Activated CD4-positive, alpha-beta T cell treated with anti-CD3 and anti-CD28 coated beads for 4 hours (primary cell): ENCODE data around the gene PAX6.

Source experiments
- DNase-seq, 2 donors: peaks; one replicate each; pipeline ENCODE4 v3.0.0-alpha.2; 2020

PAX6 gene

DNA sequence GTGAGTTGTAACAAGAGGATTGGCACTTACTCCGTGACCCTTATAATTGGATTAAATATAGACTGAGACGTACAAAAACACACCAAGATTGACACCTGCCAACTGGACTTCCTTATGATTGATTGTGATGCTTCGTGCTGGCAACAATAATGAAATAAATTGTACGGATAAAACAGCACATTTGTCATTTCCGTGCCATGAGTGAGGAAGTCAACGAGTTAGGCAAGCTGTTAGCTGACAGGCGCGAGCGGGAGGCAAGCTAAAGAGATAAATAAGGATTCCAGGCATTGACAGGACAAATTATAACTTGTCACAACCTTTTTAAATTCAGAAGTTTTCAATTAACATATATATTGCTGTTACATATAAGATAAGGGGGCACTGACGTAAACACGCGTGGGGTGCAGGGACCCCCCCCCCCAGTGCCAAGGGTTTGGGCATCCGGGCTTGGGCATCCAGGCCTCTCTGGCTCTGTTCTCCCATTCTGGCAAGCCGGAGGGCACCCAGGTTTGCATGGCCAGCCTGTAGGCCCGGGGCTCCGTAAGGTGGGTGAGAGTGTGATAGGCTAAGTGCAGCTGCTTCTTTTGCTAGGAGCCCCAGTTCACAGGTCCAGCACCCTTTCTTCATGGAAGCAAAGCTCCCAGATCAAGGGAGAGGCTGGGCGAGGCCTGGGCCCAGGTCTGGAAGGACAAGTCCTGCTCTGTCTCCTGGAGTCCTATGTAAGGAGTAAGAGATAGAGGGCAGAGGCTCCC lies 11.2 kb upstream of the PAX6 start:
- no peak for DNase-seq

DNA sequence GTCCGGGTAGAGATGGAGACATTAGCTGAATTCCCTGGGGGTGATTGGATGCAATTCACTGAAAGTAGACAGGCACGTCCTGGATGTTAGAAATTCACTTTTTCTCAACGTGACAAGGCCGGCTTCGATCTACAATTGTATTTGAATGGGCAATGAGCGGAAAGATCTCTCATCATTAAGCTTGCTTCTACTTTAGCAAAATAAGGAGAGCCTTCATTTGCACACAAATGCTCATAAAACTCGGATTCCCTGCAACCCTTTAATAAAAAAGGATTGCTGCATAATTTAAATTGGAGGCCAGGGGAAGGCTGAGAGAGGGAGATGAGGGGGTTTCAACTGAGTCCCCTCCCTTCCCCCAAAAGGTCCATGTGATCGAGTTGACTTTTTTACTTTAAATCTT lies 10.6 kb upstream of the PAX6 start:
- DNase-seq, result no peak

DNA sequence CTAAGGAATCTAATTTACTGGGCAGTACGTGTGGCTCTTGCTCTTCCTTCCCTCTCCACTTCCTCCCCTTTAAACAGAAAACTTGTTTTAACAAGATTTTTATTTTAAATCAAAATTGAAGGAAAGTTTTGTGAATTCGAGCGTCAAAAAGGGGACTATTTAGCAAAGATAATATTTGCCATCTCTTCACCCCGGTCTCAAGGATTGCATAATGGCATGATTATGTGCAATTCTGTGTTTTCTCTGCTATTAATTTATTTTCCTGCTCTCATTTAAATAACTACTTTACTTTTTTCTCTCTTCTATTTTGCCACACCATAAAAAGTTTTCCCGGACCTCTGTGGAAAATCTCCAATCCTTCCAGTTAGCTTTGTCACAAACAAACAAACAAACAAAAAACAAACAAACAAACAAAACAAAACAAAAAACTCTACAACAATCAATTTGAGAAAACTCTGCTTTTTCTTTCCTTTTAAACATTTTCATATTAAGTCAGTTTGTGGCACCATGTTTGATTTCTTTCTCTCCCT lies 10.2 kb upstream of the PAX6 start:
- DNase-seq, result no peak

DNA sequence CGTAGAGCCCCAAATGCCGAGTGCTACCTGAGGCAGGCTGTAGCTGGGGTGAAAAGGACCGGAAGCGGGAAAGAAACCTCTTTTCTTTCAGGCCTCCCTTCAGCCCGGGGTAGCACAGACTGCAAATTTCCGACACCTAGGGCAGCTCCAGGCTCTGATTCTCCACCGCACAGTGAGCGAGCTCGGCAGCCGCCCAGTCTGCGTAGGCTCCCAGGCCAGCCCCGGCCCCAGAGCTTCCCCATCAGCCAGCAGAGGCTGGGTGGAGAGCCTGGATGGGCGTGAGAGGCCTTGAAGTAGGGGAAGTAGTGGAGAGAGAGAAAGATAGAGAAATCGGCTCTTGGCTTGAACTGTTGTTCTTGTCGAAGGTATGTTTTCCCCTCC lies 9.3 kb upstream of the PAX6 start:
- no peak for DNase-seq

DNA sequence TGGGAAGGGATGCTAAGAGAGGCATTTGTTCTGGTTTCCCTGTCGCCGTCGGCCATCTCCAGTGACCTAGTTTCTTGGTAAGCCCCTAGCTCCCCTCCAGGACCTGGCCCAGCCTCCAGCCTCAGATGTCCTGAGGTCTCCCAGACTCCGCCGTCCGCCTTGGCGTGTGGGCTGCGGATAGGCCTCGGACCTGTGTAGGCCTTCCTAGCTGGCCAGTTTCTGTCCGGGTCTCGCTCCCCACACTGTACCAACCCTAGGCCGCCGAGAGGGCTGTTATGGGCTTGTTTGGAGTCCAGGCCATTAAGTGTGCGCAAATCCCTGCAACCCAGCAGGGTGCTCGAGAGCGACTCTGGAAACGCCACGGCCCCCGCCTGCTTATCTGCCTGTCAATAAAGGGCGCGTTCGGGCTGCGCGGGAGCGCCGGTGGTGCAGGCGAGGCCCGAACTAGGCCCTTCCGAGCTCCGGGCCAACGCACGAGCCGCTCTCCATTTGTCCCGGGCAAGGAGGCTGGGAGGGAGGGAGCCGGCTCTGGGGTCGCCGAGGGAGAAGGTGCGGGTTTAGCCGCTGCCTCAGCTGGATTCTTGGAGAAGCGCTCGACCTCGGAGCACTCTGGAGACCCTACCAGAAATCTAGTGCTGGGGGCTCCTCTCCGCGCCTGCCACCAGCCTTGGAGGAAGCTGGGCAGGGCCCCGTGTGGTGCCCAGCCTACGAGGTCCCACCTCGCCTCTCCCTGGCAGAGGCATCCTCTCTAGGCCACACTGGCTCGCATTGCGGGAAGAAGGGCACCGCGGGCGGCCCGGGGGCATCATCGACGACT lies 8.7 kb upstream of the PAX6 start:
- DNase-seq, result no peak

DNA sequence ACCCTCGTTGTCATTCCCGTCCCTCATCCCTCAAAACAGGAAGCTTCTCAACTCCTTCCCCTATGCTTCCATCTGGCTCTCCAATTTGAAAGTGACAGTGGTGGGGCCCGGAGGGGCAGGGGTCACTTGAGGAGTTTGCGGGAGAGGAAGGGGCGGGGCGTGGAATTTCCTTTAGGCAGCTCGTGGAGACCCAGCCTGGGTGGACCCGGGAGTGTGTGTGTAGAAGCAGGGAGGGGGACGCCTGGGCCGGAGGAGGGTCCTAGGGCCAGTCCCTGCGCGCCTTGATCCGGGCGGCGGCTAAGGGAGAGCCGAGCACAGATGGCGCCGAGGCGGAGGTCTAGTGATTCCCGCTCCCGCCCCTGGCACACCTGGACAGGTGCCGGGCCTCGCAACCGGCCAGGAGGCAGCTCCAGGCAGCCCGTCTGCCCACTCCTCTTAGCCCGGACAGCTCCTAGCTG lies 7.8 kb upstream of the PAX6 start:
- no peak for DNase-seq

DNA sequence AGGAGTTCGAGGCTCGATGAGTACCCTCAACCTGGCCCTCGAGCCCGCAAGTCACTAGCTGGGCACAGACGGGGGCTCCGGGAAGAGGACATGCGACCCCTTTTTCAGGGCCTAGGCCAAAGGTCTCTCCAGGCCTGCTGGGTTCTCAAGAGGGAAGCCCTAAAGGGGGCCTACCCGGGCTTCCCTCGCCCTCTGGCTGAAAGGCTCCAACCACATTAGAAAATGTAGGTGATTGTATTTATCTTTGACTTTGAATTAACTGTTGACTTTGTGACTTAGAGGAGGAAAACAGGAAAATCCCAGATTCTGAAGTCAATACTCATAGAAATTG lies 7.3 kb upstream of the PAX6 start:
- DNase-seq, result no peak

DNA sequence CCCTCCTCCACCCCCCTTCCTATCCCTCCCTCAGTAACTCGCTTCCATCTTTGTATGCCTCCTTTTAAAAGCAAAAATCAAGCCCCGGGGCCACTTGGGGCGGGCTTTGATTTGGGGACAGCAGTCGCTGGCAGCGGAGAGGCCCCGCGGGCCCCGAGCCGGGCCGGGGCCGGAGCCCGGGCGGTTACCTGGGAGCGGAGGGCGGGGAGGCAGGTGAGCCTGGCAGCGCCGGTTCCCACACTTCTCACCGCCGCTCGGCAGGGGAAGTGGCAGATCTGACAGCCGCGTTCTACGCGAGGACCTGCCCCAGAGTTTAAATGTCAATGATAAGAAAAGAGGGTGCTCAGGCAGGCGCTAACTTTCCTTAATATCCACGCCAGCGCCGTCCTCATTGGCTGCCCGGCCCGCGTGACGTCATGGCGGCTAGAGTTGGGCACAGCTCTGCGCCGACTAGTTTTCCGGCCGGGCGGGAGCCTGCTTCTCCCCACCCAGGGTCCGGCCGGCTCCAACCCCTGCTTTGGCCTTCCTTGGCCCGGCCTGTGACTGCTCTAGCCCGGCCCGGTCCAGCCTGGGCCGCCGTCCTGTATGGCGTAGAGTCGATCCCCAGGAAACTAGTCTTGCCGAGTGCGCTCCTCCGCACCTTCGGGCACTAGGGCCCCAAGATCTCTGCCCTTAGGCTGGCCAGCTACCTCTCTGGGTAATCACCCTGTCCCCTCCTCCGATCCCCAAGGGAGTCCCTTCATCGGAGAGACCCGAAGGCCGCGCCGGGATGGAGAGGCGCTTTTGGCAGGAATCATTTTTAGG lies 6.7 kb upstream of the PAX6 start:
- DNase-seq, result no peak

DNA sequence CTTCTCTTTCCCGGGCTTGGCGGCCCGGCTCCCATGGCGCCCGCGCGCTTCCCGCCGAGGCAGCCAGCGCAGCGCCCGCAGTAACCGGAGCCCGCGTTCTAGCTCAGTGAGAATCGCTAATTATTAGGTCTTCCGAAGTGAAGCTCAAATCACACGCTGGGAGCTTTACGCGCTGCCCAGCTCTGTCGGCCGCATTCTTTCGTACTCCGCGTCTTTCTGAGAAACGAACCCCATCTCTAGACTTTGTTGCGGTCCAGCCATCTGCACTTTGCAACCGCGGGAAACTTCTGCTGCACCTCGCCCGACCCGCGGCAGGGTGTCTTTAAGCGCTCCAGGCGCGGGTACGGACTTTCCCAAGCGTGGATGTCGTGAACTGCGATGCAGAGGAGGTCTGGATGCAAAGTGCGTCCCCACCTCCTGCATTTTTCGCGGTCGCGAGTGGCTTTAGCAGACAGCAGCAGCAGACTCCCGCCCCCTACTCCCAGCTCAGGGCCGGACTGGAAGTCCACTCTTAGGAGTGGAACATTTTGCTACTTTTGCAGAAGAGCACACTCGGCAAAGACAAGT lies 6.0 kb upstream of the PAX6 start:
- no peak for DNase-seq

DNA sequence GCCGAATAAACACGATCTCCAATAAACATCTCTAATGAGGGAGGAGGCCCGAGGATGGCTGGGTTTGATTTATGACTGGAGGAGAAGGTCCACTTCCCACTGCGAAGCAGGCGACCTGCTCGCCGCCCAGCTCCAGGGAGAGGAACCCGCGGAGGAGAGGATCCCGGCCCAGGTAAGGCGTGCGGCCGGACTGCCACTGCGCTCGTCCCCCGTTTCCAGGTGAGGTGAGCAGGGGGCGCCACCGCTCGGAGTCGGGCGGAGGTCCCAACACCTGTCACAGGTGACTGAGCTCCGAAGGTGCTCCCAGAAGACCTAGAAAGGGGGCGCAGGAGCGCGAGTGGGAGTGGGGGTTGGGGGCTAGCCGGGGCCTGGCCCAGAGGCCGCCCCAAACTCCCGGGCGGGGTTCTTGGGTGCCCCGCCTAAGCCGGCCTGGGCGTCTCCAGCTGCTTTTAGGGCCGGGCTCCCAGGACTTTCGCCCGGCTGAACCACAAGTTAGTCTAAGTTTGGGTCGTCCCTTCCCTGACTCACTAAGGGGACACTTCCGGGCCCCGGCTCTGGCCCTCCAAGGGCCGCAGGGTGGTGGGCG lies 5.4 kb upstream of the PAX6 start:
- DNase-seq, result no peak

DNA sequence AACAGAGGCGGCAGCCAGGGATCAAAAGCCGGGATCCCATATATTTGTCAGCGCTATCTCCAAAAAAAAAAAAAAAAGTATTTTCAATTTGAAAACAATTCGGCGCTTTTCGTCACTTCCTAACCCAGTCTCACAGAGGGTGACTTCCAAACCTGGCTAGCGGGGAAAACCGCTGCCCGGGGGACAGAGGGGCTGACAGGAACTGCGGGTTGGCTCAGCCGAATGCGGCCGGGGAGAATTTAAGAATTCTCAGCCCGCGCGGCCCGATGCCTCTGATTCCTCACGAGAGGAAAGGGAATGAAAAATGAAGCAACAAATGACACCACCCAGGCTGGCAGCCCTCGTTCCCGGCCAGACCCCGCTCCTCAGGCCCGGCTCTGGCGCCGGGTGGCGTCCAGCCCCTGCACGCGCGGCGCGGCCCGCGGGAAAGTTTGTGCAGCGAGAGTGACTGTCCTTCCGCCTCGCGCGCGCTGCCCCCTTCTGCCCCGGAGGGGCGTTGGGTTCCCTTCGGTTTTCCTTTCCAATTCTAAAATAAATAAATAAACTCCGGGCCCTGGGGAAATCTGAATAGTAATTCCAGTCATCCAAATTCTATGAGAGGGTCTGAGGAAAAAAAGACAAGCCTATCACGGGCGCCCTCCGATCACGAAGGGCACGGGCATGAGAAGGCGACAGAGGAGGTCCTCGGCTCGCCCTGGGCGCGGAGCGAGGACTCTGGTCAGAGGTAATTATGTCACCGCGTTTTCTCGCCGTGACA lies 4.8 kb upstream of the PAX6 start:
- no peak for DNase-seq

DNA sequence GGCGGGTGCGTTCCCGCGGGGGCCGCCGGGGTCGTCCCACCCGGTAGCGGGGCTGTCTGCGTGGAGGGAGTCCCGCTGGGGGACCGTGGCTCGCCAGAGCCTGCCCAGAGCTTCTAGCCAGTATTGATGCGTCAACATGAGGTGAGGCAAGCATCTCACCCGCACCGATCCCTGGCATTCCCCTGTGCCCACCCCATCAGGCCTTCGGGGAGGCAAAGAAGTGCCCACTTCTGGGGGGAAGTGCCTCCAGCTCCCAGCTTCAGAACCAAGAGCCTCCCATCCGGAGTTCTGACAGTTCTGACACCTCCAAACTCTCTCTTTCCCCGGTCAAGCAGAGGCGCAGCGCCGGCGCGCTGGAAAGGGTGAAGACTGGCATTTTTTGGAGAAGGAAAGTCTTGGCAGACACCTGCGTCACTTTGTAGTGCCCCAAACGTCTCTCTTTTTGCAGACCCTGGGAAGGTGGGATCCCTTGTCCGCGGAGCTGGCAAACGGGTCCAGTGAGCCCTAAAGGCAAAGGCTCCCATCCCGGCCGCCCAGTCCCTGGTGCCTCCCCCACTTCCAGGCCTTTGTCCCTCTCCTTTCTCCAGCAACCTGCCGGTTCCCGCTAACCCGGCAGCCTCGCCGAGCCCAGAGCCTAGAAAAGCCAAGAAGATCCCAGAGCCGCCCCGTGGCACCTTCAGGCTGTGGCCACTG lies 3.2 kb upstream of the PAX6 start:
- DNase-seq, result no peak

DNA sequence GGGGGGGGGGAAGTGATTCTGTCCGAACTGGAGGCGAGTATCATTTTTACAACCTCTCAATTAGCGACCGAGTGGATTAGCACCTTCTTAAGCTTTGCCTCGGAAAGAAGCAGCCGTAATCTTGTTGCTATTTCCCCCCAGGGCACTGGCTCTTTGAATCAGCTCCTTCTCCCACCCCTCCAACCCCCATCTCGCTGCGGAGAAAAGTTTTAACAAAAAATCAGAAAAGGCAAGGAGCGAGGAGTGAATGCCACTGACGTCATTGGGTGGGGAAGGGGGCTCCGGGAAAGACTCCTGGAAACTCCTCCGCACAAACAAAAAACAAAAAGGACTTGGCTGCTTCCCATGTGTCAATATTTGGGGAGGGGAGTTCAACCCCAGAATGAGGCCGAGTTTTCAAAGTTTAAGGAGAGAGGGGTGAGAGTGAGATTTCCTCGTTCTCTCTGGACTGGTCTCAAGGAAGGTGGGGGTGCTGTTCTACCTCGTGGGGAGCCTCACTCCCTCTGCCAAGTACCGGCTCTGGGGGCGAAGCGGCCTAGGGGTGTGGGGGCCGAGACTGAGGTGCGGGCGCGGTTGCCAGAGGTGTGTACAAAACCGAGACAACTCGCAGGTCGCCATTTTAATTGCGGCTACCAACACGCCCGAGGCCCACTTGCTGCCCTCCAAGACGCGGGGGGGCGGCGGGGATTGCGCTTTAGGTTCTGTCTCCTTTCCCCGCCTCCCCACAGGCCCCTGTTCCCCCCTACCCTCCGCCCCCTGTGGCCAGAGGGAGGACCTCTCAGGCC lies 2.5 kb upstream of the PAX6 start:
- no peak for DNase-seq

DNA sequence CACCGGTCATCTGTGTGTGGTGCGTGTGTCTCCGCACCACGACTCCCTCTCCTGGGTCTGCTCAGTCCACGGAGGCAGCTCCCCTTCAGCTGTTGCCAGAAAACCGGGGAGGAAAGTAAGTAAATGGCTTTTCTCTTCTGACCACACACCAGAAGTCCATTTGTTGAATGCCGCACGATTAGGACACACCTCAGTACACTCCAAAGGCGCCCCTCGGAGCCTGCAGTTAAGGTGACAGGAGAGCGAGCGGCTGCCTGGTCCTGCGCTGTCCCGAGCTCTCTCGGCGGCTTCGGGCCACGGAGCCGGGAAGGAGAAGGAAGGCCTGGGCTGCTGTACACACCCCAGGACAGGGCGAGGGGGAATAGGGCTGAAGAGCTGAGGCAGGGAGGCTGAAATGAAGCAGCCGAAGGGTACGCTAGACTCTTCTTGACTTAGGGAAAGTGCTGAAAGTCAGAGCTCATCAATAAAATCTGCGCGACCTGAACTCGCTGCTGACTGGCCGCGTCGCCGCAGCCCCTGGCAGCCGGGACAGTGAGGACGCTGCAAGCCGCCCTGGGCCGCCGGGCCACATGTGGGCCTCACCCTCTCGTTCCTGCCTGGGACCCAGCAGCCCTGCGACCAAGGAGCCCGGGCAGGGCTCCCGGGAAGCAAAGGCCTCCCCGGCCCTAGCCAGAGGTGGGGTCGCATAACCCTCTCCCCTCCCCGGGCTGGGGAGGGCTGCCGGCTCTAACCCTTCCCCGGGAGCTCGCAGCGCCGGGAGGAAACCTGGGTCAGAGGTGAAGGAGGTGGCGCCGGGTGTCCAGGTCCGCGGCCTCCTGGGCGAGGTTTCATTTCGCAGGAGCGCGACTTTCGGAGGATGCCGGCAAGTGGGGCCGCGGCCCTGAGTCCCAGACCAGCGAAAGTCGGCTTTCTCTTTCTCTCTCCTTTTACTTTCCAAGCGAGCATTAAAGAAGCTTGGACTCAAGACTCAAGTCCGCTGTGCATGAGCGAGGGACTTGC lies 1.6 kb upstream of the PAX6 start:
- DNase-seq, result no peak

DNA sequence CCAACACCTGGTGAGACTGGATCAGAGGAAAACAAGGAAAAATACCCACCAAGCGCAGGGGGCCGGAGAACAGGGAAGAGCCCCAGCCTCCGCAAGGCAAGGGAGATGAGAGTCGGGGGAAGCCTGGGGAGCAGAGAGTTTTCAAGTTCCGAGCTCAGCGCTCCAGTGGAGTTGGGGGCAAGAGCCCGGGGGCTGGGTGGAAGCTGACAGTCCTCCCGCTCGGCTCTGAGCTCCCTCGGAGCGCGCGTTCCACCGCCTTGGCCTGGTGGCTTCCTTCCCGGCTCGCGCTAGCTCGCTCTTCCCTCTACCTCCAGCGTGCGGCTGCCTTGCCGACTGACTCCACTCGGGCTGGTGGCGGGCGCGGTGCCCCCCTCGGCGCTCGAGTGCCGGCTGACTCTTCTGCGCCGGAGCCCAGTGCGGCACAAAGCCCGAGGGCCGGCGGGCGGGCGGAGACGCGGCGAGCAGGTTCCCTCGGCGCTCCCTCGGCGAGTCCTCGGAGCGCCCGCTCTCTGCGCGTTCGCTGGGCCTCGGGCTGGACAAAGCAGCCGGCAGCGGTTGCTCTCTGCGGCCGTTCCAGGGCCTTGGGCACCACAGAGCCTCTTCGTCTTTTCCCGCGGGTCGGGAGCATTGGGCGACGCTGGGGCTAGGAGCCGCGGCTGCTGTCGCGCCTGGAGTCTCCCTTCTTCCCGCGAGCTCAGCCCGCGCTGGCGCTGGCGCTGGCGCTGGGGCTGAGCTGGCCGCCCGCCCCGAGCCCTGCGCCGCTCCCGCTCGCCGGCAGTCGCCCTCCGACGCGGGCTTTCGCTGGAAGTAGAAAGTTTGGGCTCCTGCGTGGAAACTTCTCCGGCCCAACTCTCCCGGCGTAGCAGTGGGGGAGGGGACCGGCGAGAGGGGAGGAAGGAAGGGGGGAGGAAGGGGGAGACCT lies 1.0 kb downstream of the PAX6 start:
- DNase-seq, result no peak

DNA sequence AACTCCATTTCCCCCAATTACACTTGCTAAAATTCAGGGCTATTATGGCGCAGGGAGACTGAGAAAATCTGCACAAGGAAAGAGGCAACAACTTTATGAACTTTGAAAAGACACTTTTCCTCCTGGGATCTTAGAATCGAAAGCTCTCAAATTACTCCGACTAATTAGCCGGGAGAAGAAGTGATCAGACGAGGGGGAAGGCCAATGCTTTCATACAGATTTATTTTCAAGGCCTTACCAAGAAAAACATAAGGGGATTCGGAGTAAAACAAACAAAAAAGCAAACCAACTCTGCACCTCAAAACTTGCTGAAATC lies 1.6 kb downstream of the PAX6 start:
- DNase-seq, result no peak

DNA sequence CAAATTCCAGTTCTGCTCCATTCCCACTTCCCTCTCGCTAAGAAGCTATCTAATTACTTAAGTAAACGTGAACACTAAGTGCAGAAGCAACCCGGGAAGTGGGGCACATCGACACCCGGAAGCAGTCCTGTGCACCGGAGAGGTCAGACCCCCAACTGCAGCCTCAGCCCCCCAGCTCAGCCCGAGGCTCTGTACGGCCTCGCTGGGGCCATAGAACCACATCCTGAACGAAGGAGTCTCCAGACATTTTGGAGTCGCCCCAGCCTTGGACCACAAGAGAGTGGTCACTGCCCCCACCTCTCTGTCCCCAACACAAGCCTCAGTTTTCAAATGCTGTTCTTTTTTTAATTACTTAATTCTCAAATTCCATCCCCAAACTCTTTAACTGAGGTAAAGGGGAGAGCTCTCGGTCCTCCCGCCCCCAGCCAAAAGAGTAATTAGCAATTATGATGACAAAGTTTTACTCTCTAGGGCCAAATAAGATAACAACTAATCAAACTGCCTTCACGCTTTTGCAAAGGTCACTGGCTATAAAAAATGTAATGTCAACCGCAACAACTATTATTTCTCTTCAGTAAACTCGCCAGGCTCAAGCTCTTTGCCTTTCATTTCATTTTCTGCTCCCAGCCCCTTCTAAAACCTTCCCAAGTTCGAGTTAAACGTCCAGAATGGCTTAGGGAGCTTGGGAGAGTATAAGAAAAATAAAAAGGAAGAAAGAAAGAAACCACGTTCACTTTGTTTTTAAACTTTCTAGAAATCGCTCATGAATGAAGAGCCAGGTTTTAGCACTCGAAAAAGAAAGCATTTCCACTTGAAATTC lies 2.2 kb downstream of the PAX6 start:
- no peak for DNase-seq
